GM12873 (cell line): ENCODE results near the gene TDRD3.

Experiments used
- TF ChIP-seq, protein P1 (sequence below): IDR thresholded peaks from 2 replicates; pipeline ENCODE4 v1.5.1; 2012; ENCODE audit warnings: low read depth, mild to moderate bottlenecking, moderate library complexity, low read length, control low read depth; ENCODE audit not compliant: insufficient read depth; ENCODE audit errors: missing control alignments

TDRD3 gene

DNA sequence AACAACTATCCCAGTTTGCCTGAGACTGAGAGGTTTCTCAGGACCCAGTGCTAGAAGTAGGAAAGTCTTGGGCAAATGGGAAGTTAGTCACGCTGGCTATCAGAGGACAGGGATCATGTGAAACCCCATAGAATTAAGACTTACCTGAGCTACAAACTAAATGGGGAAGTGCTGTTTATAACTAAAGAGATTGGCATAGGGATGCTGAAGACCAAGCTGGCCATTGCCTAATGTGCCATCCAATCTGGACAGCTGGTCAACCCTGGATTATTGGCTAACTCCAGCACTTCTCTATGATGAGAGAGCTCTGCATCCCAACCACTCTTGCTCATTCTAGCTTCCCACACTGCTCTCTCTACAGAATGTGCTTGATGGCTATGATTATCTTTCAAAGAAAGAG, 216.1 kb downstream of the TDRD3 start:
- TF ChIP-seq, protein P1, sequence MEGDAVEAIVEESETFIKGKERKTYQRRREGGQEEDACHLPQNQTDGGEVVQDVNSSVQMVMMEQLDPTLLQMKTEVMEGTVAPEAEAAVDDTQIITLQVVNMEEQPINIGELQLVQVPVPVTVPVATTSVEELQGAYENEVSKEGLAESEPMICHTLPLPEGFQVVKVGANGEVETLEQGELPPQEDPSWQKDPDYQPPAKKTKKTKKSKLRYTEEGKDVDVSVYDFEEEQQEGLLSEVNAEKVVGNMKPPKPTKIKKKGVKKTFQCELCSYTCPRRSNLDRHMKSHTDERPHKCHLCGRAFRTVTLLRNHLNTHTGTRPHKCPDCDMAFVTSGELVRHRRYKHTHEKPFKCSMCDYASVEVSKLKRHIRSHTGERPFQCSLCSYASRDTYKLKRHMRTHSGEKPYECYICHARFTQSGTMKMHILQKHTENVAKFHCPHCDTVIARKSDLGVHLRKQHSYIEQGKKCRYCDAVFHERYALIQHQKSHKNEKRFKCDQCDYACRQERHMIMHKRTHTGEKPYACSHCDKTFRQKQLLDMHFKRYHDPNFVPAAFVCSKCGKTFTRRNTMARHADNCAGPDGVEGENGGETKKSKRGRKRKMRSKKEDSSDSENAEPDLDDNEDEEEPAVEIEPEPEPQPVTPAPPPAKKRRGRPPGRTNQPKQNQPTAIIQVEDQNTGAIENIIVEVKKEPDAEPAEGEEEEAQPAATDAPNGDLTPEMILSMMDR: no peak

DNA sequence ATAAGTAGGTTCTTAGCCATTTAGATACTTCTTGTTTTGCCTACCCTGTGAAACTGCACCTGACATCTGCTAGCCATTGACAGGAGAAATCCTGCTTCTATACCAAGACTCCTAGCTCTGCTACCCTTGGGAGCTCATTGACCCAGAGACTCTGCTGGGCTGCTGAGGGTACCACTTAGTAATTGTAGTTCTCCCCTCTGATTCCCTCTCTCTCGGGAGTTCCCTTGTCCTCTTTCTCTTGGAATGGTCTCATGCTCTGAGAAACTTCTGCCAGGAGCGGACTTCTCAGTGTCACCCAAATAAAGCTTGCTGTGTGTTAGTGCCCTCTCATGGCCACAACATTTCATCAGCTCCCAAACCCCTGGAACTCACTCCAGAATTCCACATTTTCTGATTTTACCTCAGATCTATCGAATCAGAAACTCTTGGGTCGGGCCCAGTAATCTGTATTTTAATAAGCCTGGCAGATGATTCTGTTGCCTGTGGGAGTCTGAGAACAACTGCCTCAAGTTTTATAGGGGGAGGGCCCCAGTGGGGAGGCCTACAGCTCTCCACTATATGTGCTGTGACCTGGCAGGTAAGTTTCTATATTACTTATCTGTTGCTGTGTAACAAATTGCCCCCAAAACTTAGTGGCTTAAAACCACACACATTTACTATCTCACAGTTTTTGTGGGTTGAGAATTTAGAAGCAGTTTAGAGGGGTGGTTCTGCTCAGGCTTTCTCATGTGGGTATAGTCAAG, 221.1 kb downstream of the TDRD3 start:
- TF ChIP-seq, protein P1: peak; percentile 4

DNA sequence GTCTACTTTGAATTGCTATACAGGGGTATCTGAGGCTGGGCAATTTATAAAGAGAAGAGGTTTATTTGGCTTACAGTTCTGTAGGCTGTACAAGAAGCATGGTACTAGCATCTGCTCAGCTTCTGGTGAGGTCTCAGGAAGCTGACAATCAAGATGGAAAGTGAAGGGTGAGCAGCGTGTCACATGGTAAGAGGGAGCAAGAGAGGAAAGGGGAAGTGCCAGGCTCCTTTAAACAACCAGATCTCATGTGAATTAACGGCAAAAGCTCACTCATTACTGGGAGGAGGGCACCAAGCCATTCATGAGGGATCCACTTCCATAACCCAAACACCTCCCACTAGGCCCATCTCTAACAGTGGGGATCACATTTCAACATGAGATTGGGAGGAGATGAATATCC, 222.4 kb downstream of the TDRD3 start:
- TF ChIP-seq, protein P1: no peak

DNA sequence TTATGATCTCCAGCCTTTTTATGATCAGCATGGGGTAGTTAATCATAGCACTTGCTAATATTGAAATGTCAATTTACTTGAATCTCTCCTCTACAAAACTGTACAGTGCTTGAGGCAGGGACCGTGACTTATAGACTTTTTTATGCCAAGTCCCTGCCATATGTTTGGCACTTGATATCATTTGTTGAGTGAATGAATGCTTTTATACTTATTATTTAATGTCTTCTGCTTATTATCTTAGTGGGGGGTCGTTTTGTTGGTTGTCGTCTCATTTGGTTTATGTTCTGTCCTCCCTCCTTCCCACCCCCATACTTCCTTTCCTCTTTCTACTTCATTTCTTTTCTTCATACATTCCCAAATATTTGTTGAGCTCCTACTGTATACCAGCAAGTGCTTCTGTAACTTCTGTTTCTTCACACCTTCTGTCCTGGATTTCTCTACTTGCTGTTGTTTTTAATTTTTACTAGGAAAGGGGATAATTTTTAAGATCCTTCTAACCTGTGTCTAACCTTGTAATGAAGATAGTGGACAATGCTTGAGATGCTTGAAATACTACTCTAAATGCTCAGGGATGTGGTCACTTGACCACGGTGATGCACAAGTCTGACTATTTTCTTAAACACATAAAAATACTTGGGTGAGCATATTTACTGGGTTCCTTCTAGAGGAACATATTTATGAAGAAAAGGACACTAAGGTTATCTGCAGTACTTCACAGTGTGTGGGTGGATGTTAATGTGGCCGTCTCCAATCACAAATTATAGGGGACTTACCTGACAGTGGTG, 223.8 kb downstream of the TDRD3 start:
- TF ChIP-seq, protein P1: no peak

DNA sequence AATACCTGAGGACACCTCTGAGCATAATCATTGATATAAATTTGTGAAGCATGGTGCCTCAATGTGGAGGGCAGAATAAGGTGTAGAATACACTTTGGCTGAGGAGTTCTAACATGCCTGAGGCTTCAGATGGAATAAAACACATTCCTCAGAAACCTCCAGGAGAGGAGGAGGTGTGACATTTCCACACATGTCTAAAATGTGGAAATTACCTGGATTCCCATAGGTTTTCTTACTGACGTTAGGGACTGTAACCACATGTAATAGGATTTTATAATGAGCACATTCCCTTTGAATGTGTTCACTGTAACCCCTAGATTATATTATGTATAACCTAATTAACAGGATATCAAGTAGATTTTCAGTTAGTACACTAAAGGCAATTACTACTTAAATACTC, 226.1 kb downstream of the TDRD3 start:
- TF ChIP-seq, protein P1: no peak
